HS-27A (cell line): ENCODE measurements around the gene LHX6.

ENCODE experiments used
- DNase-seq: peaks from one replicate; pipeline ENCODE4 v3.0.0-alpha.2; 2012; ENCODE audit warnings: low read depth, missing footprints

The LHX6 gene

DNA sequence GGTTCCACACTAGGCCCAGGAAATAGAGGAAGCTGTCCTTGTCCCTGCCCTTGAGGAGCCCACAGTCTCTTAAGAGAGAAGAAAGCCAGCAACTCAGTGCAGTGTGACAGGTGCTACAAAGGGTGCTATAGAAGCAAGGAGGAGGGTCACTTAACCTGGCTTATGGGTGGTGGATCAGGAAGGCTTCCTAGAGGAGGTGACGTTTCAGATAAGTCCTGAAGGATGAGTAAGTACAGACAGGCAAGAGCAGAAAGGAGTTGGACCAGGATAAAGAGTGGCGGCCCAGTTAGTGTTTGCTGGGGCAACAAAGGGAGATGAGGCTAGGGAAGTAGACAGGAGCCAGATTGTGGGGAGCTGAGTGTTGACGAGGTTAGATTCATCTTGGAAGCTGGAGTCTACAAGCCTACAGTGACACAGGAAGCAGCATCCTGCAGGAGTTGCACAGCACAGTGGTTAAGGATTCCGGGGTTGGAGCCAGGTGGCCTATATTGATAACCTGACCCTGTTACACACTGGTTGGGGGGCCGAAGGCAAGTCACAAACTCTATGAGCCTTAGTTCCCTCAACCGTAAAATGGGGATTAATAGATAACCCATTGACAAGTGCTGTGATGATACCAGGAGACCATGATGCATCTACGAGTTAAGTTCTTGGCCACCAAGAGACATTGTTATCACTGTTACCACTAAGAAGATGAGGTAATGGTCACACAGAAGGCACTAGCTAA lies 5.4 kb upstream of the LHX6 start:
- DNase-seq, result no peak

DNA sequence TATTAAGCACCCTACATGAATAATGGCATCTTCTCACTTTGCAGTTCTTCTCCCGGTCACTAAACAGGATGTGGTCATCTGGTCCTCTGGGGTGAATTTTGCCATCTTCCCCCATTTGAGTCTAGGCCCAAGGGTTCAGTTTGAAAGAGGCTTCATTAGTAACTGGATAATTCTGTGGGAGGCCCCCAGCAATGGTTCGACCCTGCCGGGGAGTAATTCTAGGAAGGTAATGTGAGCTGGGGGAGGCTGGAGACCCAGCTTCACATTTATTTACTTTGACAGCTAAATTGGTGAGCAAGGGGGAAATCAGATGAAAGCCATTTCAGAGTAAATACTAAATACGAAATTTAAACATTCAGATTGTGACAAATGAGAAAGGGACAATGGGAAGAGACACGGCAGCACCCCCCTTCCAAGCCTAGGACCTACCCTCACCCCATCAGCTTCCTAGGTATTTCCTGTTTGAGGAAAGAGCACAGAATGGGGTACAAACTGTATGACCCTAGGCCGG lies 4.1 kb upstream of the LHX6 start:
- DNase-seq, result no peak

DNA sequence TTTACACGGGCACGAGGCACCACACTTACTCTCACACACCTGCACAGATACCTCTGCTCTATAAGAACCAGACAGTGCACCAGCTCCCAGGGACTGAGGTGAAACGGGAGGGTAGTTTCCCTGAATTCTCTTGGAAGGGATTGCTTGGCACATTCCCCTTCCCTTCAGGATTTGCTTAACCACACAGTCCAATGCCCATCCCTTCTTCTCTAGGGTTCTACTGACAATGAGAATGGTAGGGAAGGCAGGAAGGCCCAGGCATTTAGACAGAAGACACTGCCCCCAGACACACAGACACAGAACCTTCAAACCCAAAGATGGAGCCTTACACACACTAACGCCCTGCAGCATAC lies 704 bp upstream of the LHX6 start:
- no peak for DNase-seq

DNA sequence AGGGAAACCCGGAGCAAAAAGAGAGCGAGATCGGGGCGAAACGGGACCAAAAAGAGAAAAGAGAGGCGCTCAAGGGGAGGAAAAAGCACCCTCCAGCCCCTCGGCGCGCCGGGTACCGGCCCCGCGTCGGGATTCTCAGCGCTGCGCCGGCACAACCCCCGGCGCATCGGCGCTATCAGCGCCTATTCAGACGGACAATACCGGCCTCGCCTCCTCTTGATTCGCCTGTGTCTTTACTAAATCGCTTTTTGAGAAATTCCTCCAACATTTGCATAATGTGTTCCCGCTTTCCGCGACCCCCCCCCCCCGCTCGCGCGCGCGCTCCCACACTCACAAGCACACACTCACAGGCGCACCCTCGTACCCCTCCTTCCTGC lies 578 bp downstream of the LHX6 start:
- no peak for DNase-seq

DNA sequence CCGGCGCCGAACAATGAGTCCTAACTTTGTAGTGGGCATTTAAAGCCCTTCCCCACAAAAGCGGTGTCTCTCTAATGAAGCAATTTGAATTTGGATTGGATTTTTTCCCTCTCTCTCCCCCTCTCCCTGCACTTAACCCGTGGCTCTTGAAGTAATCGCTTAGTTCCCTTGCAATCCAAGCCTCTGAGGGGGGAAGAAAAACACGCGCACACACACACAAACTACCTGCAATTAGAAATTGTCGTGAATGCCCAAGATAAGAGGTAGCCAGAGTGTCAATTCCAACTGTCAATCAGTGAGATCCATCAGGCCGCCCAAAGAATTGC lies 1.2 kb downstream of the LHX6 start:
- DNase-seq, result no peak

DNA sequence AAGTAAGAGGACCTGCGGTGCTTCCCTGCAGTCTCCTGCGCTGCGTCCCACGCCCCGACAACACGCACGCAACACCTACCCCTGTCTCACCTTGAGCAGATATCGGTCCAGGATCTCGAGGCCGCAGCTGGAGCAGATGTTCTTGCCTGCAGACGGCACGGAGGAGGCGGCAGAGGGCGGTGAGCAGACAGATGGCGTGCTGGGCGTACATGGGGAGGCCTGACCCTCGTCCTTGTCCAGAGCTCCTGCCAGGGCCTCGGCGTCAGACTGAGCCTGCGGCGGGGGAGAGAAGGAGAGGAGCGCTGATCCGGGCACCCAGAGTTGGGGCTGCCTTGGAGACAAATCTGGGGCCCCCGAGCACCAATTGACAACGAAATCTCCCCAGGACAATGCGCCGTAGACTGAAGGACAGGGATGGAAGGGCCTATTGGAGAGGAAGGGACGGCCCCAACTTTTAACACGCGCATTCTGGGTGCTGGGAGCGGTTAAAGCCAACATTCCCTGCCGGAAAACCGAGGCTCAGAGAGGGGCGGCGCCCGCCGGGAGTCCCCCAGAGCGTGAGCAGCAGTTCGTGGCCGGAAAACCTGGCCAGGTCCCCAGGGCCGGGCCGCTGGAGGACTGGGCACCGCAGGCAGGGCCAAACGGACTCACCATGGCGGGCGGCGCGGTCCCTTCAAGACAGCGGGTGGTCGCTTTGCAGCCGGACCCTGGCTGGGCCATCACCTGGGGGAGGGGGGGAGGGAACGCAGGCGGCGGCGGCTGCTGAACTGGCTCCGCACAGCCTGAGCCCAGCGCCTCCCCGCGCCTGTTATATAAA lies 1.8 kb downstream of the LHX6 start:
- no peak for DNase-seq

DNA sequence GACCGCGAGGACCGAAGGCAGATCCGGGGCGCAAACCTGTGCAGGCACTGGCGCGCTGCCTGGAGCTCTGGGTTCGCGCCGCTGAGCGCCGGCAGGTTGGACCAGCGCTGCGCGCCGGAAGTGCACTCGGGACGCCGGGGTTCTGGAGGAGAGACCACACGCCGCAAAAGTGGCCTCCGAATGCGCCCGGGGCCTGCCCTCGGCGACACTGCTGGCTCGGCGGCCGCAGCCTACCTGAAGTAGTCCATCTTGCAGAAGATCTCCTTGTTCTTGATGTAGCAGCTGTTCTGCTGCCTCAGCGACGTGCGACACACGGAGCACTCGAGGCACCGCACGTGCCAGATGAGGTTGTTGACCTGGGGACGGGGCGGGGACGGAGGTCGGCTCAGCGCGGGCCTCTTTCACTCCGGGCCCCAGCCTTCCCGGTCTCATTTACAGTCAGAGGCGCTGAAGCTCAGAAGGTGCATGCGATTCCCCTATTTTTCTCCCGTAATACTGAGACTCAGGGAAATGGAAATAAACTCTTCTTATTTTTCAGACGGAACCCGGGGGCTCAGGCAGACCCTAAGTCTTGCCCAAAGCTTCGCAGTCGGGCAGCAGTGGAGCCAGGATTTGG lies 2.5 kb downstream of the LHX6 start:
- DNase-seq, result no peak

DNA sequence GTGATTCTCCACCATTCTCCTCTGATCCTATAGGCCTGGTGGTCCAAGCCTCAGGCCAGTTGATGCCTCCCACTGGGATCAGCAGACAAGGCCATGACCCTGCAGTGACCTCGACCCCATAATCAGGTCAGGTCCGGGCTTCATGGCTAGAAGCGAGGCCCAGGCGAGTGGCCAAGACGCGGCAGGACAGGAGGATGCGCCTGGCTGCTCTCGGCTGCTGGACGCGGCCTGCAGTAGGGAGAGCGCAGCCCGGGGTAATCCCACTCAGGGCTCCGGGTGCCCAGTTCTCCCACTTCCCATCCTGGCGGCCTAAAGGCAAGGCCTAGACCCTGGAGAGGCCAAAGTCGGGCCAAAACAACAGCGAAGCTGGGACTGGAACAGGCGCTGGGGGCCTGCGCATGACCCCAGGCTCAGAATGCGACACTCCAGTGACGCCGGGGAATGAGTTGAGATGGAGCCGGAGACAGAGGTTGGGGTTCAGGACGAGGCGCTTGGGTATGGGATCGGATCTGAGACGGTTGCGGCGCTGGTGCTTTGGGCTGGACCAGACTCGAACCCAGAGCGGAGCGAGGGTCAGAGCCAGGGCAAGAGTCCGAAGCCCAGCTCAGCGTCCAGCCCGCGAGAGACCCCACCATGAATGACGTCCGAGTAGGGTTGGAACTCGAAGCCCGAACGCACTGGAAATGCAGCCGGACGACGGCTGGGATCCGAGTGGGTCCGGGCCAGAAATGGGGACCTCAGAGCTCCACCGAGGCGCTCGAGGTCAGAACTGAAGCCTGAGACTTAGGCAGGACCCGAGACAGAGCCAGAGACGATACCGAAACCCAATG lies 3.2 kb downstream of the LHX6 start:
- DNase-seq, result no peak

DNA sequence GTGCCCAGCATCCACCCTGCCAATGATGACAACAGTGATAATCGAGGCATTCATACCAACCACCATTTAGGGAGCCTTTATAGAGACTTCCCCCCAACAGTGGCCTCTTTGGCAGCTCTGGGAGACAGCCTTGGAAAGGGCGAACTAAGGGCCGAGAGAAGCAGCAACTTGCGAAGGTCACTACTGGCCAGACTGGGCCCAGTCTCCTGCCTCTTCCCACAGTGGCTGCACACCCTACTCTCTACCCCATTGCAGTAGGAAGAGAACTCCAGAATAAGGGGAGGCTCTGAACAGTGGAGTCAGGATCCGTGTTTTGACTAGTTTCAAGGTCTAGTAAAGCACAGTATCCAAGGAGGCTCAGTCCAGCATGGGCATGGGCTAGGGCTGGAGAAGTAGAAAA lies 5.3 kb downstream of the LHX6 start:
- no peak for DNase-seq

DNA sequence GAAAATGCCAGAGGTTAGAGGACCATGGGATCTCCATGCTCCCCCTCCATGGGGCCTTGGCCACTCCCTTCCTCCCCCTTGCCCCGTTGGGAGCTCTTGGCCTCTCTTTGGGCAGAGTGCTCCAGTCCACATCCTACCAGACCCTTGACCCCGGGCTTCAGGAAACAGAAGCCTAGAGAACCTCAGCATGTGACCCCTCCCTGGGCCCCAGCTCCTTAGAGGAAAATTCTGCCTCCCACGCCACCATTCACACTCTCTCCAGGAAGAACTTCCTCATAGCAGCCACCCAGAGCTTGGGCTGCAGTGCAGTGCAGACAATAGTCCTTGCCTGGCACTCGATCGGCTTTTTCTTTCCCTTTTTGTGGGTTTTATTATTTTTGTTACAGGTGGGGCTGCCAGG lies 6.0 kb downstream of the LHX6 start:
- no peak for DNase-seq

DNA sequence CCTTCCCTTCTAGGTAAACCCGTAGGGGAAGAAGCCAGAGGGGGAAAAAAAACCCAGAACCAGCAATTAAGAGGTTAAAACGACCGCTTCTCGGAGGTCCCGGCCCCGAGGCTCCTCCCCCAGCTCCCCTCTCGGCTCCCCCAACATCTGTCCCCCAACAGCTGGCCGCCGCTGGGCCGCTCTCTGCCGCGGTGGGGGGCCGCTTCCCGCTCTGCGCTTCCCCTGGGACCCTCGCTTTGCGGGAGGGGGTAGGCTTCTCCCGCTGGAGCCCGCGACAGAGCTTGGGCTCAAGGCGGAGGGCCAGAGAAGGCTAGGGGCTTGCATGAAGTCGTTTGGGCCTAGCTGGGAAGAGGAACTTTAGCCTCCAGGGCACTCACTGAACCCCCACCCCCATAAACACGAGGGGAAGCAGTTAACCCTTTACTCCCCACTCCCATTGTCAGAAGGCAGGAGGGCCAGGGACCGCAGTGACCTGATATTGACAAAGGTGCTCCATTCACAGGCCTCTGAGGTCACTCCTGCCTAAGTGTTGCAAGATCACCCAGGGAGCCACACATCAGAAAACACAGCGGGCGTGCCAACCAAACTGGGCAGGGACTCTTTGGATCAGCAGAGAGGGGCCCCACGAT lies 7.5 kb downstream of the LHX6 start:
- DNase-seq, result no peak

DNA sequence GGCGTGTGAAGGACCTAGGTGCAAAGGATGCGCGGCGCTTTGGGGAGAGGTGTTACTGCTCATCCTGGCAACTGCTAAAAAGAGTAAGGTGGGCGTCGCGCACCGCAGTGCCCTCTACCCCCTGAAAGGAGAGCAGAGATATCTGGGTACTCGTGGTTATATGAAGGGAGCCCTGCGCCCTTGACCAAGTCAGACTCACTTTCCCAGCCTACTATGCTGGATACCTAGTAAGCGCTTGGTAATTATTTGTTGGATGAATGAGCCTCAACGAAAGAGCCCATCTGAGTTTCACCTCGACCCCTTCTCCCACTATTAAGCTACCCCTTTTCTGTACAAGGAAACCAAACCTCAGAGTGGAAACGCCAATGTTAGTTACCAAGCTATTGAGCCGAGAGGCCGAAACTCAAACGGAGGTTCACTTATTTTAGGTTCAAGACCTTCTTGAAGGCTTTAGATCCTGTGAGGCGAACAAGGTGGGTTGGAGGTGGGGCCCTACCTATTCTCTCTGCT lies 8.0 kb downstream of the LHX6 start:
- DNase-seq, result no peak

DNA sequence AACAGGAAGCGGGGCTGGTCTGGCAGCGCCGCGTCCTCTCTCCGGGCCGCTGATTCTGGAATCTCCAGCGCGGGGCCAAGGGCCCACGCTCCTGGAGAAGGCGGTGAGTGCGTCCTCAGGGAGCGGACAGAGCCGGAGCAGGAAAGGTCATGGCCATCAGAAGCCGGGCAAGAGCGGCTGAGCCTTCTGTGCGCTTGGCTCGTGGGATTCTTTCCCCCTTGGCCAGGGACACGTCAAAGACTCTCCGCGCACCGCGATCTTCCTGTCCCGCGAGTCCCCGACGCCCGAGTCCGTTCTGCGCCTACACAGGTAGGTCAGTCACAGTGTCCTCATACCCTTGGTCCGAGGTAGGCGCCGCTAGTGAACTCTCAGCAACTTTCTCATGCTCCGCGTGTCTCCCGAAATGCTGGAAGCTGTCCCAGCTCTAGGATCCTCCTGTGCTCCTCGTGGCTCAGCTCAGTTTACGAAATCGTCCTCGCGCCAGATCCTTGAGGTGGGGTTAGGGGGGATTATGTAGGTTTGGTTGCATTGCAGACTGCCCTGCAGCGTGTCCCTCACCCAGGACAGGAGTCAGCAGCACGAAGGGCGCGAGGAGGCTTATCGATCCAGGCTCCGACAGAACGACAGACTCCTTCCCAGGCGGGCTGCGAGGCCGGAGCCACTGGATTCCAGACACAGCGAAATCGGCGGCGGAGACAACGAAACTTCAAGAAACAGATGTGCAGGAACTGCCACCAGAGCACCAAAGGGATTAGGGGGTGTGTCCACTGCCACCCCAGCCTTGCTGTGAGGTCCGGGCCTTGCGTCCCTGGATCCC lies 8.7 kb downstream of the LHX6 start:
- DNase-seq, result no peak

DNA sequence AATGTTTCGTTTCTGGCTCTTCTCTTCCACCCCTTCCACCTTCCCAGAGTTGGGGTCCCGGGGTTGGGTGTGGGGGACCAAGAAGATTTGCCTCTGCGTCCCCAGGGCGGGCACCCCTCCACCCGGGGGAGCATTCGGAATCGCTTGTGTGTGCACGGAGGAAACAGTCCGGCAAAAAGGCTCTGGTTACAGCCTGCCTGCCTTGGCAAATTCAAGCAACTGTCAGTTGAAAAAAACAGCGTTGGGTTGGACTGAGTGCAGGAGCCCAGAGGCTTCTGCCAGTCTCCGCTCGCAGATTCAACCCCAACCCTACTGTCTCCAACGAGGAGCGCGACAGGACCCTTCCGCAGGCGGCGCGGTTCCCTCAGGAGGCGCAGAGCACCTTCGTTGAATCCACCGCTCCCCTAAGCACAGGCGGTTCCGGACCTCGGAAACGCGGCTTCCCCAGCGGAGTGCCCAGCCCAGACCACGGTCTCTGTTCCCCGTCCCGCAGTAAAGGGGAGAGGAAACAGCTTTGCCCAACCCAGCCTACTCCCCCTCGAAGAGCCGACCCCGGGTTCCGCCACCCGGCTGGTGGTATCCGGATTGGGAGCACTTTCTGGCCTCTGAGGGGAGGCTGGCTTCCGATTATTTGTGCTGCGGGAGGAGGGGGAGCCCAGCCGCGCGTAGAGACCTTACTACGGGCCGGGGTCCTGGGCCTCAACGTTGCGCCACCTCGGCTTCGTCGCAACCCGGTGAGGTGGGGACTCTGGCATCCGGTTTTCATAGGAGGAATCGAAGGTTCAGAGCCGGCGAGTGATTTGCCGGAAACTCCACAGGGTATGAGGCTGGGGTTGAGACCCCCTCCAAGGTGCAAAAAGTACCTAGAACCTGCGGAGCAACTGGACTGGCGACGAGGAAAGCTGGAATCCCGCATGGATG lies 9.6 kb downstream of the LHX6 start:
- no peak for DNase-seq

DNA sequence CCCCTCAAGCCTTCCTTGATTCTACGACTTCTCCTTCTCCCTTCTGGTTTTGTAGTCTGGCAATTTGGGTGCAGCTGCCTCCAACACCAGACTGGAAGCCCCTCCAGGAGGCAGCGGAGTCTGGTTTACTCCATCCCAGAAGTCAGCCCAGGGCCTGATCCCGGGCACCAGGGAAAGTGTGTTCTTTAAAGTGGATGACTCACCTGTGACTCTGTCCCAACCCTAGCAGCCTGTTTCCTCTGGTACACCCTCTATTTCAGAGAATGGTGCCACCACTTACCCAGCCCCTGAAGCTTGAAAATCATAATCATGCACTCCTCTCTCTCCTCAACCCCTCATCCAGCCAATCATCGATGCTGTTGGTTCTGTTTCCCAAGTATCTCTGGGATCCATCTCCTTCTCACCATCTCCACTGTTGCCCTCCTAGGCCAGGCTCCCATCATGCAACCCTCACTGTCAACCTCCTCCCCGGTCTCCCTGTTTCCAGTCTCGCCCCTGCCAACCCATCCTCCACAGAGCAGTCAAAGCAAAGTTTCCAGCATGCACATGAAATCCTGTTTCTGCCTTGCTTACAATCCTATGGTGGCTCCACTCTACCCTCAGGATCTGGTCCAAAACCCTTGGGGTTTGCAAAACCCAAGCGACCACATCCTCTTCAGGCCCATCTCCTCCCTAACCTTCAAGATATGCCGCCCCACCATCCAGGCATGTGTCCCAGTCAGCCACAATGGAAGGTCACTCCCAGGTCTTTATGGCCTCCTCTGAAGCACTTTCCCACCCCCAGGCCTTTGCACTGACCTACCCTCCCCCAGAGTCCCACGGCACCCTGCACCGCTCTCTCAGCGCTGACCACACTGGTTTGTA lies 10.5 kb downstream of the LHX6 start:
- DNase-seq, result no peak

DNA sequence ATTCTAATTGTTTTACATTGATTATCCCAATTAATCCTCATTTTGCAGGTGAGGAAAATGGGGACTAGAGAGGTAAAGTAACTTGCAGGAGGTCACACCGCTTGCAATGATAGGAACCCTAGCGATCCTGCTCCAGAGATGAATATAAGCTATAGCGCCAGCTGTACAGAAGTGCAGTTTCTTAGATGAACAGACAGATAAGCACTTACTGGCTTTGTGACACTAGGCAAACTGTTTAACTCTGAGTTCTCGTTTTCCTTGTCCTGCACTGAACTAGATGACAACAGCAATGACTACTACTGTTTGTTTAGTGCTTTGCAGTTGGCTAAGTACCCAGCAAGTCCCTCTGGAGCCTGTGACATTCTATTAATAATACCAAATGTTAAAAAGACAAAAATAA lies 11.1 kb downstream of the LHX6 start:
- DNase-seq, result no peak

DNA sequence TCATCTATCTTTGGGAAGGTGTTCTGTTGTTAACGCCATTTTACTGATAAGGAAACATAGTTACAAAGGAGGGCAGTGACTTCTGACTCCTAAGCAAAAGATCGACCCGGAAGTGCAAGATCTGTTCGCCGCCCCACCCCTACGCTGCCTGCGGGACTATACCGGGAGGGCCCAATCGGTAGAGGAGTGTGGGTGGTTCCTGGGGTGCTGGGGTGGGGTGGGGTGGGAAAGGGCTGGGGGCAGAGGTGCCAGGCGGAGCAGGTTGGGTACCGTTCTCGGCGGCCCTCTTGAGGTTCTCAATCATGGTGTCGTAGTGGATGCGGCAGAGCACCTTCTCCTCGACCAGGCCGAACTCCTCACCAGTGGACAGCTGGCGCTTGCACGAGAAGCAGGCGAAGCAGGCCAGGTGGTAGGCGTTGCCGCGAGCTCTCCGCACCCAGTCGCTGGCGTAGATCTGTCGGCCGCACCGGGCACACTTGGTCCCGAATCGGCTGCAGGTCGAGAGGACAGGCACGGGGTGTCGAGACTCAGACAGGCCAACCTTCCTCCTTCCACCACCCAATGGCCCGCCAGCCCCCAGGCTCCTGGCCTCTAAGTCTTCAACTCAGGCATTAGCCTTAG lies 11.8 kb downstream of the LHX6 start:
- no peak for DNase-seq

DNA sequence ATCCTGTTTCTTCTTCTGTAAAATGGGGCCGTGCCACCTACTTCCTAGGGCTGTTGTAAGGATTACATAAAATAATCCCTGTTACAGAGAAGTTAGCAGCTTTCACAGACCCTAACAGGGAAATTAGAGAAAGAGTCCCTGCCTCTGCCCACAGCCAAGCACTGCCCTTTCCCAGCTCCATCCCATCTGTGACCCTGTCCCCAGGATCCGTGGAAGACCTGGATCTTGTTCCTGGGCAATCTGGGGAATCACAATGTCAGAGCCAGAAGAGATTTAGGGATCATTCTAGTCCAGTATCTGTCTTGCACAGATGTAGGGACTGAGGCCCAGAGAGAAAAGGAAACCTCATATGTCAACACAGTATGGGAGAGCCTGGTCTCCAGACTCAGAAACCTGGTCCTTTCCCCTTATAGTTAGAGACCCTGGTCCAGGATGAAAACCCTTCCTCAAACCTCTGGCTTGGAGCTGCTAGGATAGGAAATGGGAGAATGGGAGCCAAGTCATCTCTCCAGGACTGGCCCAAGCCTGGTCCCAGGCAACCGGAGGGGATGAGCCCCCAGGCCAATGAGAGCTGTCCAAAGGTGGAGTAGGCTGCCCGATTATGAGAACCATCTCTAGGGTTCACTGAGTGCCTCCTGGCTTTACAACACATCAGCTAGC lies 12.5 kb downstream of the LHX6 start:
- DNase-seq, result no peak
